SW480 (cell line): Measurements from ENCODE around the gene TBC1D24.

ENCODE experiments used
- DNase-seq: peaks from one replicate; pipeline ENCODE4 v3.0.0-alpha.2; 2016; ENCODE audit warnings: low spot score

TBC1D24 gene

GRCh38 chr16:2483939-2484897 lies 9.3 kb downstream of the TBC1D24 start:
- DNase-seq: no peak

- no peak for DNase-seq
Observed at GRCh38 chr16:2484898-2485508, 10.1 kb downstream of the TBC1D24 start.

- DNase-seq: no peak
Observed at GRCh38 chr16:2485811-2486507, 11.0 kb downstream of the TBC1D24 start.

- DNase-seq: peak; percentile 51
Observed at GRCh38 chr16:2486645-2487516, 12.0 kb downstream of the TBC1D24 start.

DNA sequence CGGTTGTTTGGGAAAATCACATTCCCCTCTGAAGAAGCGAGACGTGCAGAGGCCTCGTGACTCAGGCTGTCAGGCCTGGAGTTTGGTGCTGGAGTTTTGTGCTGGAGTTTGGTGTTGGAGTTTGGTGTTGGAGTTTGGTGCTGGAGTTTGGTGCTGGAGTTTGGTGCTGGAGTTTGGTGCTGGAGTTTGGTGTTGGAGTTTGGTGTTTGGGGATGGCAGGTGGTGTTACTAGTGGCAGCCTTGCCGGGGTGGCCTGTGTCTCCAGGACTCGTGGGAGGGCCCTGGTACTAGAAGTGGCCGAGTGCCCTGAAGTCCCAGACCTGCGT lies 12.6 kb downstream of the TBC1D24 start:
- DNase-seq: no peak

DNA sequence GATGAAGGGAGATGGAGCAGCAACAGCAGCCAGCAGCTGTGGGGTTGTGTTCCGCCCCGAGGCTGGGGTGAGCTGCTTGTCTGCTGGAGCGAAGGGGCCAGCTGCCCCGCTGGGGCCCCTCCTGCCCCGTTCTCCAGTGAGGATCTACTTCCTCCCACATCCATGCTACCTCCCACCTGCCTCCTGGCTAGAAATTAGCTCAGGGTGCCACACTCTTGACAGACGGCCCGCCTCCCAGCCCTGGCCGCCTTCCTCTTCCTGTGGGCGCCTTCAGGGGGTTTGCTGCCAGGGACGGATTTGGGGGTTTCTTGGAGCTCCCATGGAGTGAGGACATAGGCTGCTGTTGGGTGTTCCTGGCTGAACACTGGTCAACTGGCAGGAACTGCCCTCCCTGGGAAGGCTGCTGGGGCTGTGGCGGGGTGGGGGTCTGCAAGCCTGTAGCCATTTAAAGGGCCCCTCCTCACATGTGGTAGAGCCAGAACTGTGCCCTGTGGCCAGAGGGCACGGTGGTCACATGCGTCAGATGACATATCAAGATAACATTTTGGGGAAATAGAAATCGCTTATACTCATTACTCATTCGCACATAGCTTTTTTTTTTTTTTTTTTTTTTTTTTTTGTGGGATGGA lies 13.1 kb downstream of the TBC1D24 start:
- DNase-seq: no peak

DNA sequence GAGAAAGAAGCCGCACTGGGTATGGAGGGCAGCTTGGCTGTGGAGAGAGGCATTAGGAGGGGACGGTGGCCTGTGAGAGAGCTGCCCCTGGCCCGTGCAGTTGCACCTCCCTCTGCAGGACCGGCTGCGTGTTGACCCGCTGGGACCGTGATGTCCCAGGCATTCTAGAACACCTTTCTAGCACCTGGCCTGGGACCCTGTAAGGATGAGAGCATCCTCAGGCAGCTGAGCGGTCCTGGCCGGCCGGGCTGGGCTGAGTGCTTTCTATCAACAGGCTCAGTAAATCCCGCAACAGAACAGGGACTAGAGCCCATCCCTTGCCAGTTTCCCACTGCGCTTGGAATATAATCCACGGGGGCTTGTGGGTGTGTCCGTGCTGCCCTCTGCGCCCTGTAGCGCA lies 14.7 kb downstream of the TBC1D24 start:
- no peak for DNase-seq

DNA sequence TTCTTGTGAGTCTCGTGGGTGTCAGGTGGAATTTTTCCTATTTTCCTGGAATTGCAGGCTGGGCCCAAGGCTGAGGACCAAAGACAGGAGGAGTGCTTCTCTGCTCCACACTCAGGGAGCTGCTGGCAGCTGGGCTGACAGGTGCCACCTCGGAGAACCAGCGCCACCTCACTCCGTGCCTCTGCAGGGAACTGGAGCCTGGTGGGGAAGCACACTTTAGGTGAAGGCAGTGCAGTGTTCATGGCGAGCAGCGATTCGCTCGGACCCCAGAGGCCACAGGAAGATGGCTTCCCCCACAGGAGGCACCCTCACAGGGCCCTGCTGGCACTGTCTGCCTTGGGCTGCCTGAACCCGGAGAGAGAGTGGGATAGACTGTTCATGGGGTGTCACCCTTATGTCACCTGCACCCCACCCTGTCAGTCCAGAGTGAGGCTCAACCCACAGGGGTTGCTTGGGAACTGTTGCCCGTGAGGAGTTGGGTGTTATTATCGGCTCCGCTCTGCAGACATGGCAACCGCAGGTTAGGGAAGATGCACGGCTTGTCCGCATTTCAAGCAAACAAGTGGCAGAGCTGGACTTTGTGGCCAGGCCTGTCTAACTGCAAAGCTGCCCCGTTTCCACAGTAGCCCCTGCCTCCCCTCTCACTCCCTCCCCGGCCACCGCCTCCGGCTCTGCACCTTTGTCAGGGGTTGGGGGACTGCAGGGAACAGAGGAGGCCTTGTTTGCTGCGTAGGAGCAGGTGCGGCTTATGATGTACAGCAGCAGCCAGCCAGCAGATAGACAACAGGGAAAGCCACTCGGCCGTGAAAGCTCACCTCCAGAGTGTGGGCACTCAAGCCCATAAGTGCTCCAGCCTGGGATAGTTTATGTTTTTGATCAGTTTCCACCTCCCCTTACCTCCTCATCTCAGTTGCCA lies 15.5 kb downstream of the TBC1D24 start:
- no peak for DNase-seq

DNA sequence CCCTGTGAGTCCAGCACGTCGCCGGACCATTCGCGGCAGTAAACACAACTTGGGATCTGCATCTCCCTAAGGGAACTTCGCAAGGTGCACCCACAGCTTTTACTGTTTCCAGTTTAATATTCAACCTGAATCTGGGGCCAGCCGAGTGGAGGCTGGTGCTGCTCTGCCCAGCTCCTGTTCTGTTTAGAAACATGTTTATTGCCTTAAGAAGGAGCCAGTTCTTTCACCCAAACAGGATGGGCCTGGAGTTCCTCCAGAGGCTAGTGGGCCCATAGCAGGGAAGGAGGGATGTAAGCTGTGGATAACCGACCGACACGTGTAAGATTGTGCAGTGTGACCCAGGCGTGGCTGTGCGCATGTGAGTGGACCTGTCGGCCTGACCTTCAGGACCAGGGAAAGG lies 17.4 kb downstream of the TBC1D24 start:
- no peak for DNase-seq

- no peak for DNase-seq
Observed at GRCh38 chr16:2493605-2494004, 18.7 kb downstream of the TBC1D24 start.

DNA sequence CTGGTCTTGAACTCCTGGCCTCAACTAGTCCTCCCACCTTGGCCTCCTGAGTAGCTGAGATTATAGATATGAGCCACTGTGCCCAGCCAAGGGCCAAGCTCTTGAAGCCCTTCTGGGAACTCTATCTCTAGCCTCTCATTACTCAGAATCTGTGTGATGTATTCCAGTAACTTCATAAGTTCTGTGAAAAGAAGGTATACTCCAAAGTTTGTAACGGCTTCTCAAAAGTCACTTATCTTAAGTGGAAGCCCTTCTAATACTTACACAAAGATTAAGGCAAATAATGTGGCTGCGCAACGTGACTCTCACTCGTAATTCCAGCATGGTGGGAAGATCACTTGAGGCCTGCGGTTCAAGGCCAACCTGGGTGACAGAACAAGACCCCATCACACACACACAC lies 19.7 kb downstream of the TBC1D24 start:
- DNase-seq: no peak

DNA sequence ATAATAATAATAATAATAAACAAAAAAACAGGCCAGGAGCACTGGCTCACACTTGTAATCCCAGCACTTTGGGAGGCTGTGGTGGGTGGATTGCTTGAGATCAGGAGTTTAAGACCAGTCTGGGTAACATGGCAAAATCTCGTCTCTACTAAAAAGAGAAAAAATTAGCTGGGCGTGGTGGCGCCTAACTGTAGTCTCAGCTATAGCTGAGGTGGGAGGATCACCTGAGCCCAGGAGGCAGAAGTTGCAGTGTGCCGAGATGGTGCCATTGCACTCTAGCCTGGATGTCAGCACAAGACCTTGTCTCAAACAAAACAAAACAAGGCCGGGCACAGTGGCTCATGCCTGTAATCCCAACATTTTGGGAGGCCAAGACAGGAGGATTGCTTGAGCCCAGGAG lies 20.1 kb downstream of the TBC1D24 start:
- DNase-seq: no peak

DNA sequence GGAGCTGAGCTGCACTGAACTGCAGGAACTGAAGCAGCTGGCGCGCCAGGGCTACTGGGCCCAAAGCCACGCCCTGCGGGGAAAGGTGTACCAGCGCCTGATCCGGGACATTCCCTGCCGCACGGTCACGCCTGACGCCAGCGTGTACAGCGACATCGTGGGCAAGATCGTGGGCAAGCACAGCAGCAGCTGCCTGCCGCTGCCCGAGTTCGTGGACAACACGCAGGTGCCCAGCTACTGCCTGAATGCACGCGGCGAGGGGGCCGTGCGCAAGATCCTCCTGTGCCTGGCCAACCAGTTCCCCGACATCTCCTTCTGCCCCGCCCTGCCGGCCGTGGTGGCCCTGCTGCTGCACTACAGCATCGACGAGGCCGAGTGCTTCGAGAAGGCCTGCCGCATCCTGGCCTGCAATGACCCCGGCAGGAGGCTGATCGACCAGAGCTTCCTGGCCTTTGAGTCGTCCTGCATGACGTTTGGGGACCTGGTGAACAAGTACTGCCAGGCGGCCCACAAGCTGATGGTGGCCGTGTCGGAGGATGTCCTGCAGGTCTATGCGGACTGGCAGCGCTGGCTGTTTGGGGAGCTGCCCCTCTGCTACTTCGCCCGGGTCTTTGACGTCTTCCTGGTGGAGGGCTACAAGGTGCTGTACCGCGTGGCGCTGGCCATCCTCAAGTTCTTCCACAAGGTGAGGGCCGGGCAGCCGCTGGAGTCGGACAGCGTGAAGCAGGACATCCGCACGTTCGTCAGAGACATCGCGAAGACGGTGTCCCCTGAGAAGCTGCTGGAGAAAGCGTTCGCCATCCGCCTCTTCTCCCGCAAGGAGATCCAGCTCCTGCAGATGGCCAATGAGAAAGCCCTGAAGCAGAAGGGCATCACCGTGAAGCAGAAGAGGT lies 21.5 kb downstream of the TBC1D24 start:
- no peak for DNase-seq

DNA sequence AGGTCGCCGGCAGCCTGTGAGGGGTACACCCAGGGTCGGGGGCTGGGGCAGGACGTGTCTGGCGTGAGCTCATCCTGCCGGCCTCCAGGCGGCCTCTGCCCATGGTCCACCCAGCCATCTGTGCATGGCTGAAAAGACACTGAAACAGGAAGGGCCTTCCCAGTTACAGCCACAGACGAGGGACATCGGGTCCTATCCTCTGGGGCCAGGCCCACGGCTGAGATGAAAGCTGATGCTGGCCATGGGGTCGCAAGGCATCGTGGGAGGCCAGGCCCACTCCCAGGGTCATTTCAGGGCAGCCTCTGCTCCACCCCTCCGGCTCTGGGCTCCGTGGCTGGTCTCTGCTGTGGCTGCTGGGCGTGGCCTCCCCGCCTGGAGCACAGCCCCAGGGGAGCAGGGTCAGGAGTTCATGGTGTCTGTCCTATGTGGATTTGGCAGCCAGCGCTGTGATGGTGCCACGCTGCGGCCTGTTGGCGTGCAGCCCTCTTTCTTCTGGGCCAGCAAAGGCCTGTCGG lies 22.2 kb downstream of the TBC1D24 start:
- DNase-seq: no peak

- no peak for DNase-seq
Observed at GRCh38 chr16:2497695-2498484, 23.0 kb downstream of the TBC1D24 start.

DNA sequence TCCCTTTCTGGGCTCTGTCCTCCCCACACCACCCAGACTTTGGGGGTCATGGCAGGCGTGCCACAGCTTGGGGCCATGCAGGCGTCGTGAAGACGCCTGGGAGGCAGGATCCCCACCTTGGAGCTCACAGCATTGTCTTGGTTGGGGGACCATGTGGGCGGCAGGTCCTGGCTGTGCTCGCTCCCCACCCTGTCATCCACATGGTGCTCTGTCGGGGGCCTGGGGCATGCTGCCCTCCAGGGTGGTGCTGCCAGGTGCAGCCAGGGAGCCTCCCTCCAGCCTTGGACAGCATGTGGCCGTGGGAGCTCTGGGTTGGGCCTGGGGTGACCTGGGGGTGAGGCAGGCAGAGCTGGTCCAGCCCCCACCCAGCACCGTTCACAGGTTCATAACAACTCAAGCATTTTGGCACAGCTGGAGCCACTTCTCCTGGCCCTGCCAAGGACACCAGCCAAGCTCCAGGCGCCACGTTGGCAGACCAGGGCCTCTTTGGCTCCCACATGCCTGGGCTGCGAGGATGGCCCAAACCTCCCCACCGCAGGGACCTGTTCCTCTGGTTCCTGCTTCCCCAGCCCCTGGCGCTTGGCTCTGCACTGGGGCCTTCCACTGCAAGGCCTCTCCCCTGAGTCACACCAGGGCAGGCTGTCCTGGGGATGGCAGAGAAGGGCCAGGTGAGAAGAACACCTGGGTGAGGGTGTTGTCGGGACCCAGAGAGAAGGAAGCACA lies 23.8 kb downstream of the TBC1D24 start:
- no peak for DNase-seq

DNA sequence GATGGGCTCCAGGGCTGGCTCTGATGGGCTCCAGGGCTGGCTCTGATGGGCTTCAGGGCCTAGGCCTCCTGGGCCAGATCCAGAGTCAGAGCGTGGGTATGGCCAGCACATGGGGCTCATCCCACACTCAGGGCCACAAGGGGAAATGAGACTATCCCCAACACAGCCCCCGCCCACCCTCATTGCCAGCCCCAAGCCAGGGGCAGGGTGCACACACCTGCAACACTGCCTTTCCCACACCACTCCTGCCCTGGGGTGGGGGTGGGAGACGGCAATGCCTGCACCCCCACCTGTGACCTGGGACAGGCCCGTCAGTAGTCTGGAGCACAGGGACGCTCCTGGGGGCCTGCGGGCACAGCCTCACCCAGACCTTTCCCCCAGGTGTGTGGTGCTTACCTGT lies 24.5 kb downstream of the TBC1D24 start:
- no peak for DNase-seq
